CD14-positive monocyte (primary cell): Measurements from ENCODE around the gene MDM4. TPM values are rescaled to one million over a fixed set of nuclear protein-coding genes. Genes with fewer than 3 reads are reported as not detected.

Experiments
- DNase-seq, 3 donors: peaks; one replicate each; pipeline ENCODE4 v3.0.0-alpha.2; 2011 to 2022
- H2AFZ ChIP-seq: 2 replicates; pipeline ENCODE4 v1.6.0; 2012; ENCODE audit warnings: mild to moderate bottlenecking, low read depth, low read length, inconsistent platforms; ENCODE audit not compliant: insufficient read depth, poor library complexity, severe bottlenecking
- H3K27ac ChIP-seq, 2 donors: 1 replicate in 1 of 2; 2 replicates in 1 of 2; pipeline ENCODE4 v1.5.1; 2012 to 2013; ENCODE audit warnings: low read length in 2 of 2, control low read depth in 1 of 2, inconsistent platforms in 1 of 2, low read depth in 1 of 2, mild to moderate bottlenecking in 1 of 2
- H3K27me3 ChIP-seq, 2 donors: one replicate each; pipeline versions ENCODE4 v1.6.0 to v1.6.1; 2011 to 2013; ENCODE audit warnings: low read length in 2 of 2; ENCODE audit not compliant: control insufficient read depth in 2 of 2, insufficient read depth in 2 of 2
- H3K36me3 ChIP-seq, 2 donors: replicated peaks in 1 of 2; 1 replicate in 1 of 2; 2 replicates in 1 of 2; pipeline versions ENCODE4 v1.5.1 to v1.6.1; 2012 to 2013; ENCODE audit warnings: low read length in 2 of 2, control low read depth in 1 of 2, inconsistent platforms in 1 of 2, mild to moderate bottlenecking in 1 of 2; ENCODE audit not compliant: insufficient read depth in 2 of 2, control insufficient read depth in 1 of 2
- H3K4me1 ChIP-seq, 2 donors: 1 replicate in 1 of 2; 2 replicates in 1 of 2; pipeline versions ENCODE4 v1.5.1 to v1.6.1; 2012 to 2013; ENCODE audit warnings: low read length in 2 of 2, control low read depth in 1 of 2, inconsistent platforms in 1 of 2, mild to moderate bottlenecking in 1 of 2, moderate library complexity in 1 of 2; ENCODE audit not compliant: insufficient read depth in 2 of 2, control insufficient read depth in 1 of 2
- H3K4me2 ChIP-seq: replicated peaks from 2 replicates; pipeline ENCODE3; 2012; ENCODE audit warnings: low read length, moderate library complexity, mild to moderate bottlenecking; ENCODE audit not compliant: poor library complexity, severe bottlenecking; ENCODE audit errors: extremely low read depth
- H3K4me3 ChIP-seq, 3 experiments: fragments of 200-600 bp in 1 of 3; sonication (generic) in 1 of 3; replicated peaks in 1 of 3; 1 replicate in 2 of 3; 2 replicates in 1 of 3; pipeline ENCODE4 v1.5.1; 2011 to 2013; ENCODE audit warnings: low read length in 3 of 3, mild to moderate bottlenecking in 3 of 3, control low read depth in 2 of 3, low read depth in 2 of 3, inconsistent platforms in 1 of 3, moderate library complexity in 1 of 3
- H3K79me2 ChIP-seq: 2 replicates; pipeline ENCODE4 v1.6.0; 2012; ENCODE audit warnings: mild to moderate bottlenecking, control low read depth, inconsistent platforms, low read length, moderate library complexity; ENCODE audit not compliant: insufficient read depth
- H3K9ac ChIP-seq: 2 replicates; pipeline ENCODE4 v1.6.0; 2017; ENCODE audit warnings: low read length, mild to moderate bottlenecking; ENCODE audit not compliant: insufficient read depth, poor library complexity, severe bottlenecking
- H3K9me3 ChIP-seq, 2 donors: replicated peaks in 1 of 2; 1 replicate in 1 of 2; 2 replicates in 1 of 2; pipeline versions ENCODE4 v1.5.1 to v1.6.1; 2012 to 2013; ENCODE audit warnings: low read length in 2 of 2, control low read depth in 1 of 2; ENCODE audit not compliant: control insufficient read depth in 1 of 2, insufficient read depth in 1 of 2
- H4K20me1 ChIP-seq: 2 replicates; pipeline ENCODE4 v1.6.0; 2012; ENCODE audit warnings: mild to moderate bottlenecking, low read length, control low read depth, moderate library complexity; ENCODE audit not compliant: insufficient read depth
- H3K27ac Mint-ChIP-seq, 7 donors: one replicate each; pipeline ENCODE4 v1.8.0; 2020; ENCODE audit warnings: mild to moderate bottlenecking in 7 of 7, mixed read lengths in 7 of 7, moderate library complexity in 6 of 7, inconsistent platforms in 2 of 7
- H3K27me3 Mint-ChIP-seq, 3 donors: one replicate each; pipeline ENCODE4 v1.8.0; 2021 to 2022; ENCODE audit warnings: low read depth in 3 of 3, mild to moderate bottlenecking in 3 of 3, mixed read lengths in 3 of 3, moderate library complexity in 3 of 3, inconsistent platforms in 1 of 3
- H3K36me3 Mint-ChIP-seq, 2 donors: one replicate each; pipeline ENCODE4 v1.8.0; 2020; ENCODE audit warnings: mixed read lengths in 2 of 2, inconsistent platforms in 1 of 2, mild to moderate bottlenecking in 1 of 2
- H3K4me1 Mint-ChIP-seq: one replicate; pipeline ENCODE4 v1.8.0; 2020; ENCODE audit warnings: mild to moderate bottlenecking, mixed read lengths
- H3K4me3 Mint-ChIP-seq, 2 donors: one replicate each; pipeline ENCODE4 v1.8.0; 2020; ENCODE audit warnings: mild to moderate bottlenecking in 2 of 2, mixed read lengths in 2 of 2, moderate library complexity in 1 of 2
- H3K9me3 Mint-ChIP-seq, 7 donors: one replicate each; pipeline ENCODE4 v1.8.0; 2020 to 2022; ENCODE audit warnings: mixed read lengths in 7 of 7, mild to moderate bottlenecking in 6 of 7, moderate library complexity in 6 of 7, inconsistent platforms in 2 of 7
- CTCF ChIP-seq: fragments of 200-600 bp; IDR thresholded peaks from one replicate; pipeline ENCODE4 v1.8.0; 2022; ENCODE audit warnings: antibody characterized with exemption, mild to moderate bottlenecking
- WGBS: methylation state at CpG from one replicate; pipeline ENCODE4 v1.1.5; 2013; ENCODE audit warnings: missing lambda C conversion rate; ENCODE audit not compliant: insufficient coverage; 5-methylcytosine and 5-hydroxymethylcytosine counted together
- intact Hi-C, 2 donors: fragments of 100-400 bp; cut with micrococcal nuclease; formaldehyde crosslinking; loops; one replicate each; pipeline versions ENCODE4 v1.15.0 to v1.15.1; 2023
- polyA minus RNA-seq: library from RNA; depleted of rRNA, polyadenylated mRNA; stranded (reverse); fragments of >200 nt; gene quantifications from 2 replicates; pipeline ENCODE4 v1.2.3, GENCODE V29; 2012
- polyA plus RNA-seq, 3 donors: library from polyadenylated mRNA; depleted of rRNA in 1 of 3; unstranded in 2 of 3; stranded (reverse) in 1 of 3; fragments of 300-500 nt in 2 of 3; fragments of >200 nt in 1 of 3; fragmentation: Illumina TruSeq in 2 of 3; gene quantifications; 1 replicate in 2 of 3; 2 replicates in 1 of 3; pipeline ENCODE4 v1.2.3, GENCODE V29; 2012 to 2021
- total RNA-seq, 12 experiments: library from RNA in 1 of 12; stranded (reverse) in 1 of 12; fragments of 120-200 nt in 1 of 12; gene quantifications; one replicate each; pipeline ENCODE4 v1.2.4 and lab custom pipeline; 2013 to 2026; ENCODE audit warnings: mixed read lengths in 6 of 12, inconsistent platforms in 1 of 12

Gene MDM4
- 43.1 TPM for total RNA-seq (2013)
- polyA plus RNA-seq: 10 to 100 TPM in 2 of 3 donors, 1 to 10 TPM in 1; 7.8 to 37.0 (median 10.2) TPM
- 16.3 and 17.2 TPM in 2 replicates for polyA minus RNA-seq
- total RNA-seq (lab: John Stamatoyannopoulos, UW): 44.0 to 208 (median 141) reads per million in 11 experiments

GRCh38 chr1:204516180-204516879 lies at the start of gene MDM4:
Gene MDM4, plus strand, starts transcription at chr1:204516406. Its CDS starts 9,113 bp downstream, at chr1:204525519.
- H3K4me2 ChIP-seq: peak within 1 kb of the TSS; percentile 71
- no peaks in the 10 kb centered on the region for H3K27me3 Mint-ChIP-seq
- no peak for TF ChIP-seq CTCF
- H3K36me3 ChIP-seq: peaks cover 5 to 19% of the 10 kb centered on the region in 2 donors
- H3K4me3 ChIP-seq: peak within 1 kb of the TSS; percentile 75 to 94 (median 91)
- peaks cover 24% of the 10 kb centered on the region for H4K20me1 ChIP-seq
- H3K9me3 ChIP-seq: no peaks in the 10 kb centered on the region
- H3K36me3 Mint-ChIP-seq: peaks cover 18 to 21% of the 10 kb centered on the region in 2 donors
- H3K9me3 Mint-ChIP-seq: no peaks in the 10 kb centered on the region
- WGBS: 0% methylated on average over 30 of the region's 43 CpGs
- H2AFZ ChIP-seq: peak within 1 kb of the TSS; percentile 61
- H3K27ac Mint-ChIP-seq: no peak within 1 kb of the TSS
- H3K4me1 ChIP-seq: peaks cover 72 to 88% of the 10 kb centered on the region in 2 donors
- H3K4me3 Mint-ChIP-seq: no peak within 1 kb of the TSS
- H3K27ac ChIP-seq: peak within 1 kb of the TSS; percentile 86 to 99
- peaks cover 73% of the 10 kb centered on the region for H3K4me1 Mint-ChIP-seq
- intact Hi-C loops: loop anchor here in 1 of 2 donors (5.0 kb wide), 1 partner anchor 104 kb away; the partner anchor contains the start of gene PPP1R15B
- DNase-seq: peak; percentile 97 to 98 (median 97)
- no peaks in the 10 kb centered on the region for H3K27me3 ChIP-seq
- H3K79me2 ChIP-seq: peaks cover 51% of the 10 kb centered on the region
- peak within 1 kb of the TSS; percentile 95 for H3K9ac ChIP-seq

- Mint-ChIP-seq H3K27ac (peak overlapping the region in 3 of 7 donors; percentile 5 to 68 (median 41)), H3K36me3 (peaks cover 12 to 14% of the 10 kb centered on the region in 2 donors), H3K9me3 (no peaks in the 10 kb centered on the region), H3K27me3 (peaks cover 0 to 5% (median 5%) of the 10 kb centered on the region in 3 donors), H3K4me3 (no peak overlapping the region), H3K4me1 (peaks cover 25% of the 10 kb centered on the region)
- H3K79me2 ChIP-seq: no peaks in the 10 kb centered on the region
- 95% methylated on average over 11 of the region's 17 CpGs for WGBS
- no peak overlapping the region for H3K27ac ChIP-seq
- no peak overlapping the region for H3K9ac ChIP-seq
- H3K4me2 ChIP-seq: no peak overlapping the region
- H4K20me1 ChIP-seq: no peaks in the 10 kb centered on the region
- no peak for DNase-seq
- H3K4me1 ChIP-seq: peaks cover 14 to 16% of the 10 kb centered on the region in 2 donors
- no peak overlapping the region for H3K4me3 ChIP-seq
- intact Hi-C loops: no loop called here
- TF ChIP-seq CTCF: no peak
- peak overlapping the region; percentile 74 for H2AFZ ChIP-seq
- H3K36me3 ChIP-seq: no peaks in the 10 kb centered on the region
- no peaks in the 10 kb centered on the region for H3K27me3 ChIP-seq
- no peaks in the 10 kb centered on the region for H3K9me3 ChIP-seq
Measured at GRCh38 chr1:204466416-204467405, 49.5 kb upstream of the MDM4 start.
